Esophagus muscularis mucosa (tissue), 4 donors: Measurements from ENCODE around the gene XAF1. TPM values are rescaled to one million over a fixed set of nuclear protein-coding genes. Genes with fewer than 3 reads are reported as not detected.

Experiments
- DNase-seq: peaks from one replicate; pipeline ENCODE4 v3.0.0-alpha.2; 2017; ENCODE audit errors: extremely low spot score
- H3K27ac ChIP-seq, 4 donors: fragments of 200-600 bp; sonication (generic); replicated peaks in 1 of 4; 1 replicate in 3 of 4; 2 replicates in 1 of 4; pipeline ENCODE4 v1.5.1; 2016 to 2019; ENCODE audit warnings: mild to moderate bottlenecking in 1 of 4
- H3K27me3 ChIP-seq, 4 donors: fragments of 200-600 bp; sonication (generic); one replicate each; pipeline versions ENCODE4 v1.5.1 to v1.6.0; 2016 to 2019
- H3K36me3 ChIP-seq, 4 donors: fragments of 200-600 bp; sonication (generic); one replicate each; pipeline ENCODE4 v1.5.1; 2016 to 2019
- H3K4me1 ChIP-seq, 4 donors: fragments of 200-600 bp; sonication (generic); one replicate each; pipeline ENCODE4 v1.5.1; 2016 to 2019
- H3K4me3 ChIP-seq, 4 donors: fragments of 200-600 bp; sonication (generic); 1 replicate in 2 of 4; 2 replicates in 2 of 4; pipeline ENCODE4 v1.5.1; 2016 to 2019; ENCODE audit warnings: mild to moderate bottlenecking in 4 of 4, moderate library complexity in 1 of 4
- H3K9me3 ChIP-seq, 4 donors: fragments of 200-600 bp; sonication (generic); 1 replicate in 3 of 4; 2 replicates in 1 of 4; pipeline ENCODE4 v1.5.1; 2016 to 2019
- EP300 ChIP-seq: sonication (generic); formaldehyde crosslinking; IDR thresholded peaks from one replicate; pipeline ENCODE4 v1.6.1; 2017; ENCODE audit warnings: antibody characterized with exemption
- POLR2A ChIP-seq: fragments of 450-650 bp; IDR thresholded peaks from one replicate; pipeline ENCODE4 v1.6.1; 2017; ENCODE audit warnings: antibody characterized with exemption, moderate library complexity, mild to moderate bottlenecking, low read depth
- POLR2AphosphoS5 ChIP-seq, 2 donors: sonication (generic); formaldehyde crosslinking; IDR thresholded peaks; one replicate each; pipeline ENCODE4 v1.6.1; 2017; ENCODE audit warnings: antibody characterized with exemption in 2 of 2
- WGBS: methylation state at CpG from one replicate; pipeline ENCODE4 v1.1.5; 2018; 5-methylcytosine and 5-hydroxymethylcytosine counted together
- intact Hi-C: fragments of 100-400 bp; cut with DNase I; formaldehyde crosslinking; loops from one replicate; pipeline ENCODE4 v1.15.1; 2023
- total RNA-seq, 4 donors: library from RNA; depleted of rRNA; stranded (reverse); fragments of >200 nt; gene quantifications; one replicate each; pipeline versions ENCODE4 v1.1.0 to v1.2.1, GENCODE V29; 2016
- TF ChIP-seq, protein P1 (sequence below), 3 experiments: fragments of 200-600 bp in 2 of 3; fragments of 450-650 bp in 1 of 3; sonication (generic) in 2 of 3; IDR thresholded peaks; one replicate each; pipeline ENCODE4 v1.5.1; 2017 to 2019; ENCODE audit warnings: antibody characterized with exemption in 3 of 3, mild to moderate bottlenecking in 2 of 3, moderate library complexity in 1 of 3

Gene XAF1
- total RNA-seq, 4 donors from 2014 or later: 11.1 to 35.3 (median 15.9) TPM

- 46% methylated on average over 10 of the region's 10 CpGs for WGBS
Measured at GRCh38 chr17:6787081-6787693, 31.3 kb downstream of the XAF1 start.

GRCh38 chr17:6789146-6789545 lies 33.3 kb downstream of the XAF1 start:
- intact Hi-C loops: no loop called here
- peaks cover 0 to 14% (median 3%) of the 10 kb centered on the region in 4 donors for H3K9me3 ChIP-seq
- 79% methylated on average over 4 of the region's 4 CpGs for WGBS
- no peak overlapping the region for H3K4me3 ChIP-seq
- DNase-seq: no peak
- TF ChIP-seq POLR2A (no peak), EP300 (no peak), POLR2AphosphoS5 (IDR thresholded peaks at IDR 0.05) (no peak)
- TF ChIP-seq, protein P1, sequence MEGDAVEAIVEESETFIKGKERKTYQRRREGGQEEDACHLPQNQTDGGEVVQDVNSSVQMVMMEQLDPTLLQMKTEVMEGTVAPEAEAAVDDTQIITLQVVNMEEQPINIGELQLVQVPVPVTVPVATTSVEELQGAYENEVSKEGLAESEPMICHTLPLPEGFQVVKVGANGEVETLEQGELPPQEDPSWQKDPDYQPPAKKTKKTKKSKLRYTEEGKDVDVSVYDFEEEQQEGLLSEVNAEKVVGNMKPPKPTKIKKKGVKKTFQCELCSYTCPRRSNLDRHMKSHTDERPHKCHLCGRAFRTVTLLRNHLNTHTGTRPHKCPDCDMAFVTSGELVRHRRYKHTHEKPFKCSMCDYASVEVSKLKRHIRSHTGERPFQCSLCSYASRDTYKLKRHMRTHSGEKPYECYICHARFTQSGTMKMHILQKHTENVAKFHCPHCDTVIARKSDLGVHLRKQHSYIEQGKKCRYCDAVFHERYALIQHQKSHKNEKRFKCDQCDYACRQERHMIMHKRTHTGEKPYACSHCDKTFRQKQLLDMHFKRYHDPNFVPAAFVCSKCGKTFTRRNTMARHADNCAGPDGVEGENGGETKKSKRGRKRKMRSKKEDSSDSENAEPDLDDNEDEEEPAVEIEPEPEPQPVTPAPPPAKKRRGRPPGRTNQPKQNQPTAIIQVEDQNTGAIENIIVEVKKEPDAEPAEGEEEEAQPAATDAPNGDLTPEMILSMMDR (IDR thresholded peaks at IDR 0.05): no peak
- no peaks in the 10 kb centered on the region for H3K36me3 ChIP-seq
- no peaks in the 10 kb centered on the region for H3K4me1 ChIP-seq
- peaks cover 0 to 34% (median 0%) of the 10 kb centered on the region in 4 donors for H3K27me3 ChIP-seq
- H3K27ac ChIP-seq: no peak overlapping the region

More at GRCh38 chr17:6787081-6787693, 31.3 kb downstream of the XAF1 start:
- no peaks in the 10 kb centered on the region for H3K4me1 ChIP-seq
- DNase-seq: no peak
- intact Hi-C loops: no loop called here
- H3K9me3 ChIP-seq: peaks cover 0 to 15% (median 3%) of the 10 kb centered on the region in 4 donors
- peaks cover 0 to 23% (median 0%) of the 10 kb centered on the region in 4 donors for H3K27me3 ChIP-seq
- H3K4me3 ChIP-seq: no peak overlapping the region
- no peak for TF ChIP-seq POLR2AphosphoS5 (IDR thresholded peaks at IDR 0.05)
- TF ChIP-seq POLR2A: no peak
- TF ChIP-seq, protein P1 (IDR thresholded peaks at IDR 0.05): no peak
- TF ChIP-seq EP300: no peak
- no peaks in the 10 kb centered on the region for H3K36me3 ChIP-seq
- H3K27ac ChIP-seq: no peak overlapping the region

- Histone ChIP-seq H3K27me3 (peaks cover 0 to 21% (median 0%) of the 10 kb centered on the region in 4 donors), H3K4me1 (no peaks in the 10 kb centered on the region), H3K27ac (no peak overlapping the region), H3K4me3 (no peak overlapping the region), H3K9me3 (no peaks in the 10 kb centered on the region), H3K36me3 (no peaks in the 10 kb centered on the region)
- intact Hi-C loops: no loop called here
- DNase-seq: no peak
- 64% methylated on average over 5 of the region's 5 CpGs for WGBS
- TF ChIP-seq EP300 (no peak), POLR2AphosphoS5 (IDR thresholded peaks at IDR 0.05) (no peak), POLR2A (no peak)
- TF ChIP-seq, protein P1 (IDR thresholded peaks at IDR 0.05): no peak
Measured at GRCh38 chr17:6793748-6794493, 38.1 kb downstream of the XAF1 start.

DNA sequence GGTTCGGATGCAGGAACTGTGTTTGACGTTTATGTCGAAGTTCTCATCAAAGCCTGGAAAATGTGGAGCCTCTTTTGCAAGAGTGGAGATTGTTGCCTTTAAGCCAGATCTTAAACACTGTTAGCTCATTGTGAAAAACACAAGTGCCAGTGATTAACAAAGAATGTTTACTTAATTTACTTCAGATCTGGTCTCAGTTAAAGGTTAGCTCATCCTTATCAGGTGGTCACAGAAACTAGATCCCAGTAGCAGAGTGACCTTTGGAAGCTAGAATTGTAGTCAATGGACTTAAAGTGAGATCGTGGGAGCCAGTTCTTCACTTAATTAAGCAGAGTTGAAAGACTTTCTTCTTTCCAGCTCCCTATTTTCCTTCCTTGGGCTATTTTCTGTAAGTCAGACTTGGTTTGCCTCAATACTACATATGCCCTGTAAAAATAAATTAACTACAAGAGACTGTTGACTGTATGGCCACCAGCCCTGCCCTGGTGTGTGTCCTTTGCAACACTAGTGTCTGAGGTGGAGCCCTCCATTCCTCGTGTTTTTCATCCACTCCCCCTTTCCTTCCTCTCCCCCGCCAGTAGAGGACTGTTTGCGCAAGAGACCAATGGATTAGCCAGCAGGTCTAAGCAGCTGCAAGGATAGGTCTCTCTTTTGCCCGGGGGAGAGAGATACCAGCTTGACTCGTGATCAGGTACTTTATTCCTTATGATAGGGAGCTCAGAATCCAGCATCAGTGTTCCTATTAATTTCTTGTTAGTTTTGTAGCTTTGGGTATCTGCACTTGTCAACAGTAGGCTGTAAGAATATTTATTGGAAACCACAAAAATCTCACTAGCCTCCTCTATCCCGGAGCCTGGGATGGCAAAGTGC lies 40.4 kb downstream of the XAF1 start:
- WGBS: 66% methylated on average over 10 of the region's 10 CpGs
- H3K4me3 ChIP-seq: no peak overlapping the region
- intact Hi-C loops: no loop called here
- no peak overlapping the region for H3K27ac ChIP-seq
- H3K27me3 ChIP-seq: peaks cover 0 to 19% (median 0%) of the 10 kb centered on the region in 4 donors
- no peaks in the 10 kb centered on the region for H3K9me3 ChIP-seq
- no peak for DNase-seq
- no peaks in the 10 kb centered on the region for H3K4me1 ChIP-seq
- TF ChIP-seq POLR2AphosphoS5 (IDR thresholded peaks at IDR 0.05): no peak
- no peak for TF ChIP-seq EP300
- TF ChIP-seq POLR2A: no peak
- TF ChIP-seq, protein P1 (IDR thresholded peaks at IDR 0.05): no peak
- no peaks in the 10 kb centered on the region for H3K36me3 ChIP-seq
